Measurements from ENCODE around the gene HIBADH.

- no peak for TF ChIP-seq CTCF (conservative IDR thresholded peaks at IDR 0.05; ENCODE audit: low read depth, low read length)
- TF ChIP-seq CEBPB (IDR thresholded peaks at IDR 0.05; ENCODE audit: low read depth, low read length): no peak
- TF ChIP-seq SMC3 (IDR thresholded peaks at IDR 0.05; ENCODE audit: low read depth, low read length): no peak
Observed at GRCh38 chr7:27708485-27708884, 45.8 kb upstream of the HIBADH start.

Measured in IMR-90 (cell line).